A549 (cell line): ENCODE measurements around the gene CMTM4.

Experiments
- CEBPB ChIP-seq, 2 experiments: fragments of >200 bp in 1 of 2; sonication (Bioruptor Twin) in 1 of 2; formaldehyde crosslinking in 1 of 2; IDR thresholded peaks; 2 replicates each; pipeline ENCODE4 v1.6.1; 2012 to 2016
- POLR2A ChIP-seq: IDR thresholded peaks from 2 replicates; pipeline ENCODE4 v1.6.1; 2012; ENCODE audit warnings: mild to moderate bottlenecking, low read length
- RAD21 ChIP-seq, 2 experiments: fragments of >200 bp in 1 of 2; sonication (Bioruptor Twin) in 1 of 2; formaldehyde crosslinking in 1 of 2; IDR thresholded peaks in 1 of 2; conservative IDR thresholded peaks in 1 of 2; 2 replicates in 1 of 2; 3 replicates in 1 of 2; pipeline ENCODE4 v1.6.1; 2012 to 2018; ENCODE audit warnings: inconsistent platforms in 1 of 2
- SMC3 ChIP-seq: fragments of >200 bp; sonication (Bioruptor Twin); formaldehyde crosslinking; IDR thresholded peaks from 3 replicates; pipeline ENCODE4 v1.6.1; 2018; ENCODE audit warnings: inconsistent platforms

- TF ChIP-seq POLR2A (no peak), CEBPB (IDR thresholded peaks at IDR 0.05) (no peak), RAD21 (conservative IDR thresholded peaks at IDR 0.05 in 1 of 2, IDR thresholded peaks at IDR 0.05 in 1 of 2) (no peak), SMC3 (no peak)
Observed at GRCh38 chr16:66612422-66612821, 84.1 kb downstream of the CMTM4 start.
